NCI-H1092 (cell line): ENCODE measurements around the gene AAK1.
"Not testable (repeated sequence)": the region's sequence is repeated elsewhere in the genome, so short reads cannot be mapped to it uniquely, and the experiment has no call there.

ENCODE experiments used
- DNase-seq: peaks from one replicate; lab custom pipeline; 2025; lab: John Stamatoyannopoulos, UW

The AAK1 gene

GRCh38 chr2:69643602-69644505 lies at the start of gene AAK1:
TSS of gene AAK1 (minus strand) at chr2:69643739. CDS start at chr2:69643040, 699 bp downstream.
- peak; percentile 65 for DNase-seq

GRCh38 chr2:69692424-69692823 lies 48.9 kb upstream of the AAK1 start:
- no peak for DNase-seq

- no peak for DNase-seq
Measured at GRCh38 chr2:69689969-69690368, 46.4 kb upstream of the AAK1 start.

GRCh38 chr2:69689466-69689865 lies 45.9 kb upstream of the AAK1 start:
- no peak for DNase-seq

- DNase-seq = no peak
Measured at GRCh38 chr2:69687971-69688611, 44.6 kb upstream of the AAK1 start.

GRCh38 chr2:69686813-69687212 lies 43.3 kb upstream of the AAK1 start:
- DNase-seq = no peak

- no peak for DNase-seq
Measured at GRCh38 chr2:69685321-69686048, 41.9 kb upstream of the AAK1 start.

- DNase-seq = no peak
Measured at GRCh38 chr2:69683170-69683971, 39.8 kb upstream of the AAK1 start.

GRCh38 chr2:69682525-69682924 lies 39.0 kb upstream of the AAK1 start:
- DNase-seq = no peak

GRCh38 chr2:69680001-69680675 lies 36.6 kb upstream of the AAK1 start:
- DNase-seq = no peak

GRCh38 chr2:69677914-69678313 lies 34.4 kb upstream of the AAK1 start:
- DNase-seq = no peak

GRCh38 chr2:69676146-69676545 lies 32.6 kb upstream of the AAK1 start:
- no peak for DNase-seq

GRCh38 chr2:69674316-69674670 lies 30.8 kb upstream of the AAK1 start:
- DNase-seq = no peak

- not testable (repeated sequence) for DNase-seq
Measured at GRCh38 chr2:69673098-69673497, 29.6 kb upstream of the AAK1 start.

- DNase-seq = no peak
Measured at GRCh38 chr2:69669666-69670065, 26.1 kb upstream of the AAK1 start.

- DNase-seq = no peak
Measured at GRCh38 chr2:69668598-69668997, 25.1 kb upstream of the AAK1 start.

- no peak for DNase-seq
Measured at GRCh38 chr2:69667805-69668382, 24.4 kb upstream of the AAK1 start.

GRCh38 chr2:69665152-69665551 lies 21.6 kb upstream of the AAK1 start:
- DNase-seq = no peak

- no peak for DNase-seq
Measured at GRCh38 chr2:69663860-69664259, 20.3 kb upstream of the AAK1 start.

GRCh38 chr2:69662547-69662946 lies 19.0 kb upstream of the AAK1 start:
- not testable (repeated sequence) for DNase-seq

GRCh38 chr2:69660637-69661036 lies 17.1 kb upstream of the AAK1 start:
- DNase-seq = no peak
